Measurements from ENCODE around the gene CFAP58.

CFAP58 gene

GRCh38 chr10:104472957-104473745, 119.5 kb downstream of the CFAP58 start:
- TF ChIP-seq CTCF (IDR thresholded peaks at IDR 0.05): no peak
- Histone ChIP-seq H3K9me3 (no peaks in the 10 kb centered on the region), H3K4me3 (ENCODE audit: low read depth in 1 of 2, low read length in 1 of 2) (no peak overlapping the region), H3K27ac (peak overlapping the region; percentile 25), H3K36me3 (no peaks in the 10 kb centered on the region), H3K4me1 (ENCODE audit: control insufficient read depth in 1 of 2, insufficient read depth in 1 of 2, low read depth in 1 of 2, low read length in 1 of 2) (peaks cover 0 to 30% of the 10 kb centered on the region in 2 experiments), H3K27me3 (no peaks in the 10 kb centered on the region)

GRCh38 chr10:104478380-104478779, 124.7 kb downstream of the CFAP58 start:
- H3K27ac ChIP-seq: no peak overlapping the region

GRCh38 chr10:104479906-104480593, 126.4 kb downstream of the CFAP58 start:
- Histone ChIP-seq H3K4me3 (ENCODE audit: low read depth in 1 of 2, low read length in 1 of 2) (no peak overlapping the region), H3K27ac (no peak overlapping the region), H3K27me3 (peaks cover 15% of the 10 kb centered on the region), H3K4me1 (ENCODE audit: control insufficient read depth in 1 of 2, insufficient read depth in 1 of 2, low read depth in 1 of 2, low read length in 1 of 2) (no peaks in the 10 kb centered on the region), H3K36me3 (no peaks in the 10 kb centered on the region), H3K9me3 (no peaks in the 10 kb centered on the region)
- no peak for TF ChIP-seq CTCF (IDR thresholded peaks at IDR 0.05)

More at GRCh38 chr10:104478380-104478779, 124.7 kb downstream of the CFAP58 start:
- no peak for TF ChIP-seq CTCF (IDR thresholded peaks at IDR 0.05)
- Histone ChIP-seq H3K27me3 (peaks cover 13% of the 10 kb centered on the region), H3K9me3 (no peaks in the 10 kb centered on the region), H3K4me3 (ENCODE audit: low read depth in 1 of 2, low read length in 1 of 2) (no peak overlapping the region), H3K36me3 (no peaks in the 10 kb centered on the region), H3K4me1 (ENCODE audit: control insufficient read depth in 1 of 2, insufficient read depth in 1 of 2, low read depth in 1 of 2, low read length in 1 of 2) (peaks cover 0 to under 1% of the 10 kb centered on the region in 2 experiments)

GRCh38 chr10:104480797-104481196, 127.2 kb downstream of the CFAP58 start:
- no peak for TF ChIP-seq CTCF (IDR thresholded peaks at IDR 0.05)
- no peaks in the 10 kb centered on the region for H3K9me3 ChIP-seq
- peaks cover 19% of the 10 kb centered on the region for H3K27me3 ChIP-seq
- H3K4me1 ChIP-seq (ENCODE audit: control insufficient read depth in 1 of 2, insufficient read depth in 1 of 2, low read depth in 1 of 2, low read length in 1 of 2): no peaks in the 10 kb centered on the region
- H3K4me3 ChIP-seq (ENCODE audit: low read depth in 1 of 2, low read length in 1 of 2): no peak overlapping the region
- no peak overlapping the region for H3K27ac ChIP-seq
- no peaks in the 10 kb centered on the region for H3K36me3 ChIP-seq

GRCh38 chr10:104483582-104483981, 129.9 kb downstream of the CFAP58 start:
- H3K4me3 ChIP-seq (ENCODE audit: low read depth in 1 of 2, low read length in 1 of 2): no peak overlapping the region
- no peaks in the 10 kb centered on the region for H3K9me3 ChIP-seq
- H3K27ac ChIP-seq: no peak overlapping the region
- peaks cover 32% of the 10 kb centered on the region for H3K27me3 ChIP-seq
- no peak for TF ChIP-seq CTCF (IDR thresholded peaks at IDR 0.05)
- H3K36me3 ChIP-seq: no peaks in the 10 kb centered on the region
- H3K4me1 ChIP-seq (ENCODE audit: control insufficient read depth in 1 of 2, insufficient read depth in 1 of 2, low read depth in 1 of 2, low read length in 1 of 2): no peaks in the 10 kb centered on the region
